Calu3 (cell line): ENCODE measurements around the gene CYP26A1. TPM values are rescaled to one million over a fixed set of nuclear protein-coding genes. Genes with fewer than 3 reads are reported as not detected.

ENCODE experiments used
- BruUV-seq: library from RNA; stranded (reverse); fragments of 400-500 nt; replicated peaks from 2 replicates; lab custom pipeline; 2021; lab: Mats Ljungman, UMichigan
- CTCF ChIA-PET: fragments of 300-600 bp; sonication (Branson Sonifier 250); formaldehyde crosslinking; loops from one replicate; lab custom pipeline; 2022; ENCODE audit warnings: antibody characterized with exemption; lab: Charles Lee
- DNase-seq: peaks from one replicate; pipeline ENCODE4 v3.0.0; 2022
- H3K27ac Mint-ChIP-seq: one replicate; pipeline ENCODE4 v1.8.0; 2022; ENCODE audit warnings: mixed read lengths; ENCODE audit not compliant: unreplicated experiment
- H3K27me3 Mint-ChIP-seq: one replicate; pipeline ENCODE4 v1.8.0; 2022; ENCODE audit warnings: mixed read lengths; ENCODE audit not compliant: unreplicated experiment
- H3K36me3 Mint-ChIP-seq: one replicate; pipeline ENCODE4 v1.8.0; 2022; ENCODE audit warnings: mild to moderate bottlenecking, moderate library complexity, mixed read lengths; ENCODE audit not compliant: insufficient read depth, unreplicated experiment
- H3K4me1 Mint-ChIP-seq: one replicate; pipeline ENCODE4 v1.8.0; 2022; ENCODE audit warnings: mild to moderate bottlenecking, low read depth, mixed read lengths; ENCODE audit not compliant: unreplicated experiment
- H3K4me3 Mint-ChIP-seq: one replicate; pipeline ENCODE4 v1.8.0; 2022; ENCODE audit warnings: mild to moderate bottlenecking, low read depth, moderate library complexity, mixed read lengths; ENCODE audit not compliant: unreplicated experiment
- H3K9me3 Mint-ChIP-seq: one replicate; pipeline ENCODE4 v1.8.0; 2022; ENCODE audit warnings: low read depth, mixed read lengths; ENCODE audit not compliant: unreplicated experiment
- intact Hi-C: fragments of 100-400 bp; cut with micrococcal nuclease; formaldehyde crosslinking; loops from one replicate; pipeline ENCODE4 v1.10.0; 2022; ENCODE audit not compliant: unreplicated experiment
- total RNA-seq: library from RNA; stranded (reverse); gene quantifications from 2 replicates; pipeline ENCODE4 v1.2.3, GENCODE V29; 2022
- TF ChIP-seq, protein P1 (sequence below): fragments of 200-600 bp; IDR thresholded peaks from one replicate; pipeline ENCODE4 v1.8.0; 2022; ENCODE audit warnings: antibody characterized with exemption; ENCODE audit not compliant: unreplicated experiment

The CYP26A1 gene
- total RNA-seq, 1 experiment from 2014 or later, result 2.1 TPM

DNA sequence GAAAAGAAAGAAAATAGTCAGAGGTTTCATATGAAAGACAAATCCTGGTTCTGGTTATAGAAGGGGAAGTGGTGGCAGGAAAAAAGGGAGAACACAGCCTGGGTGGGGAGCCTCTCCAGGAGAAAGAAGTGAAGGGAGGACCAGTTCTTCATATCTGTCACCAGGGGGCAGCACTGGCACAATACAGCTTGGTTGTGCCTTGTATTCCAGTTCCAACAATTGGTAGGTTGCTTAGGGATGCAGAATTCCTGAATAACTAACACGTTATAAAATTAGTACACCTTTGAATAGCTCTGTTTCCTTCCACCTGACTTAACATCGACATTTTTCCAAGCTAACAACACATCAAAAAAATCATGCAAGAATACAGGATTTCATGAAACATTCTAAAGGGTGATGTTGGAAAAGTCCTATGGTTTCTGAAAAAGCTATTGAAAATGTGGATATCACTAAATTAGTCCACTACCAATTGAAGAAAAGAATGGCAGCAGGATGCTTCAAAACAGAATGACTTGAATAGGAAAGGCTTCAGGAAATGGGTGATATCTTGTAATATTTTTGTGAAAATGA is 52.9 kb downstream of the CYP26A1 start:
- H3K27ac Mint-ChIP-seq, result peak overlapping the region; percentile 36
- CTCF ChIA-PET, result no interaction called here
- TF ChIP-seq, protein P1, sequence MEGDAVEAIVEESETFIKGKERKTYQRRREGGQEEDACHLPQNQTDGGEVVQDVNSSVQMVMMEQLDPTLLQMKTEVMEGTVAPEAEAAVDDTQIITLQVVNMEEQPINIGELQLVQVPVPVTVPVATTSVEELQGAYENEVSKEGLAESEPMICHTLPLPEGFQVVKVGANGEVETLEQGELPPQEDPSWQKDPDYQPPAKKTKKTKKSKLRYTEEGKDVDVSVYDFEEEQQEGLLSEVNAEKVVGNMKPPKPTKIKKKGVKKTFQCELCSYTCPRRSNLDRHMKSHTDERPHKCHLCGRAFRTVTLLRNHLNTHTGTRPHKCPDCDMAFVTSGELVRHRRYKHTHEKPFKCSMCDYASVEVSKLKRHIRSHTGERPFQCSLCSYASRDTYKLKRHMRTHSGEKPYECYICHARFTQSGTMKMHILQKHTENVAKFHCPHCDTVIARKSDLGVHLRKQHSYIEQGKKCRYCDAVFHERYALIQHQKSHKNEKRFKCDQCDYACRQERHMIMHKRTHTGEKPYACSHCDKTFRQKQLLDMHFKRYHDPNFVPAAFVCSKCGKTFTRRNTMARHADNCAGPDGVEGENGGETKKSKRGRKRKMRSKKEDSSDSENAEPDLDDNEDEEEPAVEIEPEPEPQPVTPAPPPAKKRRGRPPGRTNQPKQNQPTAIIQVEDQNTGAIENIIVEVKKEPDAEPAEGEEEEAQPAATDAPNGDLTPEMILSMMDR, result peak; percentile 32
- H3K27me3 Mint-ChIP-seq, result no peaks in the 10 kb centered on the region
- H3K9me3 Mint-ChIP-seq, result peaks cover 9% of the 10 kb centered on the region
- H3K36me3 Mint-ChIP-seq, result peaks cover 5% of the 10 kb centered on the region
- DNase-seq, result no peak
- H3K4me3 Mint-ChIP-seq, result no peak overlapping the region
- no TSS peak for BruUV-seq
- intact Hi-C loops, result loop anchor here (10.0 kb wide), 1 partner anchor 68 kb away; no protein-coding TSS in a partner anchor
- peaks cover 32% of the 10 kb centered on the region for H3K4me1 Mint-ChIP-seq

Other genes starting within 250 kb of the CYP26A1 start
- gene EXOC6, start 225.4 kb upstream of the CYP26A1 start, total RNA-seq, result 19.2 TPM in 2 replicates
- gene CYP26C1, start 13.1 kb upstream of the CYP26A1 start, total RNA-seq, result 0.39 and 0.45 TPM in 2 replicates